ENCODE results near the gene PLA2G4E. TPM values are rescaled to one million over a fixed set of nuclear protein-coding genes. Genes with fewer than 3 reads are reported as not detected.

Gene PLA2G4E
- total RNA-seq, 1 experiment from 2014 or later, result not detected

DNA sequence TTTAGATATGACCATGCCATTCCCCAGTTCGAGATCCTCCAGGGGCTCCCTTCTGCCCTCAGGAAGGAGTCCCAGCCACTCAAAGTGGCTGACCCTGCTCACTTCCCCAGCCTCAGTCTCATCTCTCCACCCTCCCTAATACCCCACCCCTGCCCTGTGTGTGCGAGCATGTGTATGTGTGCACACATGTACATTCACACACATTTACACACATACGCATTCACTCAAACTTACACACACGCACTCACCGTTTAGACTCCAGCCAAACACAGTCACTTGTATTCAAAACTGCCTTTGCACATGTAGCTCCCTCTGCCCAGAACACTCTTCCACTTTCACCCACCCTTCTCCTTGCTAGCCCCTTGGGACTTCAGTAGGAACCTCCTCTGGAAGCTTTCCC, 11.4 kb downstream of the PLA2G4E start:
- TF ChIP-seq TCF7L2 (IDR thresholded peaks at IDR 0.05; ENCODE audit: low read depth, low read length) (no peak), POLR2AphosphoS5 (IDR thresholded peaks at IDR 0.05; ENCODE audit: low read depth, low read length) (no peak), SIN3A (IDR thresholded peaks at IDR 0.05; ENCODE audit: borderline replicate concordance, insufficient read depth, low read depth, low read length) (no peak)
- TF ChIP-seq, protein P1, sequence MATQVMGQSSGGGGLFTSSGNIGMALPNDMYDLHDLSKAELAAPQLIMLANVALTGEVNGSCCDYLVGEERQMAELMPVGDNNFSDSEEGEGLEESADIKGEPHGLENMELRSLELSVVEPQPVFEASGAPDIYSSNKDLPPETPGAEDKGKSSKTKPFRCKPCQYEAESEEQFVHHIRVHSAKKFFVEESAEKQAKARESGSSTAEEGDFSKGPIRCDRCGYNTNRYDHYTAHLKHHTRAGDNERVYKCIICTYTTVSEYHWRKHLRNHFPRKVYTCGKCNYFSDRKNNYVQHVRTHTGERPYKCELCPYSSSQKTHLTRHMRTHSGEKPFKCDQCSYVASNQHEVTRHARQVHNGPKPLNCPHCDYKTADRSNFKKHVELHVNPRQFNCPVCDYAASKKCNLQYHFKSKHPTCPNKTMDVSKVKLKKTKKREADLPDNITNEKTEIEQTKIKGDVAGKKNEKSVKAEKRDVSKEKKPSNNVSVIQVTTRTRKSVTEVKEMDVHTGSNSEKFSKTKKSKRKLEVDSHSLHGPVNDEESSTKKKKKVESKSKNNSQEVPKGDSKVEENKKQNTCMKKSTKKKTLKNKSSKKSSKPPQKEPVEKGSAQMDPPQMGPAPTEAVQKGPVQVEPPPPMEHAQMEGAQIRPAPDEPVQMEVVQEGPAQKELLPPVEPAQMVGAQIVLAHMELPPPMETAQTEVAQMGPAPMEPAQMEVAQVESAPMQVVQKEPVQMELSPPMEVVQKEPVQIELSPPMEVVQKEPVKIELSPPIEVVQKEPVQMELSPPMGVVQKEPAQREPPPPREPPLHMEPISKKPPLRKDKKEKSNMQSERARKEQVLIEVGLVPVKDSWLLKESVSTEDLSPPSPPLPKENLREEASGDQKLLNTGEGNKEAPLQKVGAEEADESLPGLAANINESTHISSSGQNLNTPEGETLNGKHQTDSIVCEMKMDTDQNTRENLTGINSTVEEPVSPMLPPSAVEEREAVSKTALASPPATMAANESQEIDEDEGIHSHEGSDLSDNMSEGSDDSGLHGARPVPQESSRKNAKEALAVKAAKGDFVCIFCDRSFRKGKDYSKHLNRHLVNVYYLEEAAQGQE (IDR thresholded peaks at IDR 0.05; ENCODE audit: insufficient read depth in 1 of 2, low read depth in 2 of 2, low read length in 1 of 2), result no peak
- TF ChIP-seq, protein P2, sequence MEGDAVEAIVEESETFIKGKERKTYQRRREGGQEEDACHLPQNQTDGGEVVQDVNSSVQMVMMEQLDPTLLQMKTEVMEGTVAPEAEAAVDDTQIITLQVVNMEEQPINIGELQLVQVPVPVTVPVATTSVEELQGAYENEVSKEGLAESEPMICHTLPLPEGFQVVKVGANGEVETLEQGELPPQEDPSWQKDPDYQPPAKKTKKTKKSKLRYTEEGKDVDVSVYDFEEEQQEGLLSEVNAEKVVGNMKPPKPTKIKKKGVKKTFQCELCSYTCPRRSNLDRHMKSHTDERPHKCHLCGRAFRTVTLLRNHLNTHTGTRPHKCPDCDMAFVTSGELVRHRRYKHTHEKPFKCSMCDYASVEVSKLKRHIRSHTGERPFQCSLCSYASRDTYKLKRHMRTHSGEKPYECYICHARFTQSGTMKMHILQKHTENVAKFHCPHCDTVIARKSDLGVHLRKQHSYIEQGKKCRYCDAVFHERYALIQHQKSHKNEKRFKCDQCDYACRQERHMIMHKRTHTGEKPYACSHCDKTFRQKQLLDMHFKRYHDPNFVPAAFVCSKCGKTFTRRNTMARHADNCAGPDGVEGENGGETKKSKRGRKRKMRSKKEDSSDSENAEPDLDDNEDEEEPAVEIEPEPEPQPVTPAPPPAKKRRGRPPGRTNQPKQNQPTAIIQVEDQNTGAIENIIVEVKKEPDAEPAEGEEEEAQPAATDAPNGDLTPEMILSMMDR (IDR thresholded peaks at IDR 0.05), result no peak
- no peak overlapping the region for H3K27ac ChIP-seq (ENCODE audit: low read length)
- in situ Hi-C loops (cut with HindIII; ENCODE audit: low pct_unique_long_range_greater_than_20kb, low sequenced_read_pairs) (no loop called here), intact Hi-C loops (cut with micrococcal nuclease; ENCODE audit: unreplicated experiment) (no loop called here)
- no peaks in the 10 kb centered on the region for H3K36me3 ChIP-seq (ENCODE audit: control insufficient read depth, insufficient read depth, low read length)
- no peaks in the 10 kb centered on the region for H3K4me1 ChIP-seq (ENCODE audit: control insufficient read depth, insufficient read depth, low read length)
- peaks cover 3% of the 10 kb centered on the region; the same call in 1 of the 2 replicates for H3K27me3 ChIP-seq (ENCODE audit: control insufficient read depth, insufficient read depth, low read length)
- no TSS peak for BruUV-seq (replicated peaks)
- ChIA-PET POLR2A (no interaction called here), CTCF (no interaction called here)
- ATAC-seq (no peak), DNase-seq (ENCODE audit: low read depth, low spot score) (no peak)
- no peak overlapping the region for H3K4me3 ChIP-seq (ENCODE audit: low read depth in 2 of 2, low read length in 2 of 2)
- no peaks in the 10 kb centered on the region for H3K9me3 ChIP-seq (ENCODE audit: control insufficient read depth, insufficient read depth, low read depth, low read length)

DNA sequence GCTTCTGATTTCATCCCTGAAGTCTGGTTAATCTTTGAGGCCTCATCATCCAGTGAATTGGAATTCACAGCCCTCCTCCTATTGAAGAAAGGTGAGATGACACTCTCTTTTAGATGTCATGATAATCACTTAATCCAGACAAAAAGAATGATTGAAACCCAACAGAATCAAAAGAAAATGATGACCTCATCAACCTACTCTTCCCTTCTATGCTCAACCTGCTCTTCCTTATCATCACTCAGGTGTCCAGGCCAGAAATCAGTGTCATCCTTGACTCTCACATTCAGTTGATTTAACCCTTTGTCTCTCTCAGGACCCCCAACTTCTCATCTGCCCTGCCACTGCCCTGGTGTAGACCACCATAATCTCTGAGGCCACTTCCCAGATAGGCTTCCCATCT, 11.8 kb downstream of the PLA2G4E start:
- DNase-seq (ENCODE audit: low read depth, low spot score) (no peak), ATAC-seq (no peak)
- no peaks in the 10 kb centered on the region for H3K4me1 ChIP-seq (ENCODE audit: control insufficient read depth, insufficient read depth, low read length)
- H3K36me3 ChIP-seq (ENCODE audit: control insufficient read depth, insufficient read depth, low read length), result no peaks in the 10 kb centered on the region
- intact Hi-C loops (cut with micrococcal nuclease; ENCODE audit: unreplicated experiment), result no loop called here
- POLR2A ChIA-PET, result no interaction called here
- no peak overlapping the region for H3K27ac ChIP-seq (ENCODE audit: low read length)
- in situ Hi-C loops (cut with HindIII; ENCODE audit: low pct_unique_long_range_greater_than_20kb, low sequenced_read_pairs), result no loop called here
- H3K9me3 ChIP-seq (ENCODE audit: control insufficient read depth, insufficient read depth, low read depth, low read length), result no peaks in the 10 kb centered on the region
- BruUV-seq (replicated peaks), result no TSS peak
- no peak overlapping the region for H3K4me3 ChIP-seq (ENCODE audit: low read depth in 2 of 2, low read length in 2 of 2)
- CTCF ChIA-PET, result no interaction called here
- TF ChIP-seq, protein P1 (IDR thresholded peaks at IDR 0.05; ENCODE audit: insufficient read depth in 1 of 2, low read depth in 2 of 2, low read length in 1 of 2), result no peak
- TF ChIP-seq TCF7L2 (IDR thresholded peaks at IDR 0.05; ENCODE audit: low read depth, low read length) (no peak), POLR2AphosphoS5 (IDR thresholded peaks at IDR 0.05; ENCODE audit: low read depth, low read length) (no peak), SIN3A (IDR thresholded peaks at IDR 0.05; ENCODE audit: borderline replicate concordance, insufficient read depth, low read depth, low read length) (no peak)
- TF ChIP-seq, protein P2 (IDR thresholded peaks at IDR 0.05), result no peak
- H3K27me3 ChIP-seq (ENCODE audit: control insufficient read depth, insufficient read depth, low read length), result peaks cover 3% of the 10 kb centered on the region; the same call in 1 of the 2 replicates
